Astrocyte of the cerebellum (primary cell): ENCODE measurements around the gene SLC9A9.

ENCODE experiments used
- DNase-seq: peaks from one replicate; pipeline ENCODE4 v3.0.0-alpha.2; 2011; ENCODE audit warnings: low read depth
- H3K4me3 ChIP-seq: 2 replicates; pipeline ENCODE4 v1.5.1; 2011; ENCODE audit warnings: mild to moderate bottlenecking, low read depth, low read length, moderate library complexity
- CTCF ChIP-seq: IDR thresholded peaks from 2 replicates; pipeline ENCODE4 v1.5.1; 2012; ENCODE audit warnings: low read length, low read depth, moderate library complexity, mild to moderate bottlenecking; ENCODE audit errors: missing control alignments
- in situ Hi-C: cut with HindIII; loops from 2 replicates; pipeline ENCODE4 v1.10.0; 2017; ENCODE audit warnings: low sequenced_read_pairs

SLC9A9 gene

DNA sequence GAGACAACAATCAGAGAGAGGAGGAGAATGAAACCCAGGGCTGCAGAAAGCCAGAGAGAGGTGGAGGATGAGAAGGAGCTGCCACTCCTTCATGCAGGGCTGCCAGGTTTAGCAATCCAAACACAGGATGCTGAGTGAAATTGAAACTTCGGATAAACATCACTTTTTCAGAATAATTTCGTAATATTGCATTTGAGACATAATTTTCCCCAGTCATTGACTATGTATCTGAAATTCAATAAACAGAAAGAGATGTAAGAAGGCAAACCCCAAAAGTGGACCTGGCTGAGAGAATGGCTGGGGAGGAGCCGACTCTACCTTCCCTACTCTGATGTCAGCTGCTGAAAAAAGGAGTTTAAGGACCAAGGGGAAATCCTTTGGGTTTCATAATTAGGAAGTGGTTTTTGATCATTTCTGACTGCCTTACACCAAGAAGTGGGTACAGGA is 33.8 kb downstream of the SLC9A9 start:
- no peak for DNase-seq
- no peak for TF ChIP-seq CTCF
- no peak overlapping the region for H3K4me3 ChIP-seq
- in situ Hi-C loops: no loop called here

GRCh38 chr3:143812481-143812880 is 35.8 kb downstream of the SLC9A9 start:
- TF ChIP-seq CTCF: no peak
- in situ Hi-C loops: no loop called here
- no peak overlapping the region for H3K4me3 ChIP-seq
- DNase-seq: no peak

DNA sequence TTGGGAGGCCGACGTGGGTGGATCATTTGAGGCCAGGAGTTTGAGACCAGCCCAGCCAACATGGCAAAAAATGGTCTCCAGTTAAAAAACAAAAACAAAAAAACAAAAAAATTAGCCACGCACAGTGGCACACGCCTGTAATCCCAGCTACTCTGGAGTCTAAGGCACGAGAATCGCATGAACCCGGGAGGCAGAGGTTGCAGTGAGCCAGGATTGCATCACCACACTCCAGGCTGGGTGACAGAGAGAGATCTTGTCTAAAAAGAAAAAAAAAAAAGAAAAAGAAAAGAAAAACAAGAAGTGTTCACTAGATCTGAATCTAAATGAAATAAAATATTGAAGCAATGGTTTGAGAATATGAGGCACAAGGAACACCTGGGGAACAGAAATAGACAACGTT is 36.7 kb downstream of the SLC9A9 start:
- in situ Hi-C loops: no loop called here
- no peak for TF ChIP-seq CTCF
- H3K4me3 ChIP-seq: no peak overlapping the region
- no peak for DNase-seq

GRCh38 chr3:143810953-143811265 is 37.4 kb downstream of the SLC9A9 start:
- no peak overlapping the region for H3K4me3 ChIP-seq

DNA sequence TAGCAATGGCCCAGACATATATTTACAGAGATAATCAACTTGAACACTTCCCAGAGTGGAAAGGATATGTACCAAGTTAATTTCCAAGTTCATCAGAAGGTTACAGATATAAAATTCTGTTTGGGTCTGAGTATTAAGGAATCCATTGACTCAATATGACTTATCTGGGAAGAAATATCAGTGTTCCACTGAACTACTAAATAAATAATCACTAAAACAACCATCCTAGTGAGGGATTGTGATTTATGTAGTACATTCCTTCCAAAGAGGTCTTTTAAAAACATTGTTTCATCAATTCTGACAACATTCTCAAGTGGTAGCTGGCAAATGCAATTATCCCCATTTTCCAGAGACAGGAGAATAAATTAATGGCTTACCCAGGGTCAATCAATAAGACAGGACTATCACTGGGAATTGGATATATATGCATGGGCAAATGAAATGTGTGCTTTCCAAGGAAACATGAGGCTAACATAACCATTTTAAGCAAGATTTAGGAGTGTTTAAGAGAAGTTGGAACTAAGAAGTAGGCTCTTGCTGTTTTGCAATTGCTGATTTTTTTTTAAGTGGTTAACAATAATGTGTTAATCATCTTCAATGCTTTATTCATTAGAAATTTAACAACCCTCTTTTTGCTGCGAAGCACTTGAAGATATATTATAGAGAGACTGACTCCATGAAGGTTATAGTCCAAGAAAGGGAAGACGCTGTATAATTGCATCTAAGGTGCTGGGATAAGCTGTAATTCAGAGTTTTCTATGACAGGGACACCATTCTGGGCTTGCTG is 37.9 kb downstream of the SLC9A9 start:
- H3K4me3 ChIP-seq: no peak overlapping the region
- in situ Hi-C loops: no loop called here
- no peak for DNase-seq
- TF ChIP-seq CTCF: no peak

More at GRCh38 chr3:143810953-143811265, 37.4 kb downstream of the SLC9A9 start:
- DNase-seq: no peak
- in situ Hi-C loops: no loop called here
- TF ChIP-seq CTCF: no peak

DNA sequence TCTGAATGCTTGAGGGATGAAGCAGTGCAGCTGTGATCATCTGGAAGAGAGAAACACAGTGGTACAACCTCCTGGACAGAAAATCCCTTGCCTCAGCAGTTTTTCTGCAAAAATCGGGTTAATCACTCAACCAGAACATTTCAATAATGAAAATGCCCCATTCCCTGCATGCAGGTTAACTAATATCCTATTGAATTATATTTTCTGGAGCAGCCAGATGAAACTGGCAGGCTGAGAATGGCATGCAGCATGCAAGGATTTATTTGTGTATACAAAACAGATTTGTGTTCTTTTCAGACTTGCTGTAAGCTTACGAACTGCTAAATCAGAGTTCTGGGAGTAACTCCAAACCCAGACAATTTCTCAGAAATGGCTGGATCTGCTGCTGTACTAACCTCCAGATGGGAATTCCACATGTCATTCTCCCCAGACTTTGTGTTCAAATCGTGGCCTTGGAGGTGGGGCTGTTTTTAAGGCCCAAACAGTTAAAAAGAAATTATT is 39.1 kb downstream of the SLC9A9 start:
- TF ChIP-seq CTCF: no peak
- in situ Hi-C loops: no loop called here
- no peak for DNase-seq
- no peak overlapping the region for H3K4me3 ChIP-seq
